PC-9 (cell line): ENCODE data around the gene RFTN1.

Experiments used
- EZH2 ChIP-seq: fragments of 200-600 bp; sonication (generic); IDR thresholded peaks from 2 replicates; pipeline ENCODE4 v1.8.0; 2017; ENCODE audit warnings: antibody characterized with exemption, low read depth
- TF ChIP-seq, protein P1 (sequence below): fragments of 200-600 bp; sonication (generic); conservative IDR thresholded peaks from 2 replicates; pipeline ENCODE4 v1.6.1; 2017; ENCODE audit warnings: mixed run types, antibody characterized with exemption, mild to moderate bottlenecking, moderate library complexity

GRCh38 chr3:16523778-16524177 is 10.3 kb upstream of the RFTN1 start:
- TF ChIP-seq, protein P1, sequence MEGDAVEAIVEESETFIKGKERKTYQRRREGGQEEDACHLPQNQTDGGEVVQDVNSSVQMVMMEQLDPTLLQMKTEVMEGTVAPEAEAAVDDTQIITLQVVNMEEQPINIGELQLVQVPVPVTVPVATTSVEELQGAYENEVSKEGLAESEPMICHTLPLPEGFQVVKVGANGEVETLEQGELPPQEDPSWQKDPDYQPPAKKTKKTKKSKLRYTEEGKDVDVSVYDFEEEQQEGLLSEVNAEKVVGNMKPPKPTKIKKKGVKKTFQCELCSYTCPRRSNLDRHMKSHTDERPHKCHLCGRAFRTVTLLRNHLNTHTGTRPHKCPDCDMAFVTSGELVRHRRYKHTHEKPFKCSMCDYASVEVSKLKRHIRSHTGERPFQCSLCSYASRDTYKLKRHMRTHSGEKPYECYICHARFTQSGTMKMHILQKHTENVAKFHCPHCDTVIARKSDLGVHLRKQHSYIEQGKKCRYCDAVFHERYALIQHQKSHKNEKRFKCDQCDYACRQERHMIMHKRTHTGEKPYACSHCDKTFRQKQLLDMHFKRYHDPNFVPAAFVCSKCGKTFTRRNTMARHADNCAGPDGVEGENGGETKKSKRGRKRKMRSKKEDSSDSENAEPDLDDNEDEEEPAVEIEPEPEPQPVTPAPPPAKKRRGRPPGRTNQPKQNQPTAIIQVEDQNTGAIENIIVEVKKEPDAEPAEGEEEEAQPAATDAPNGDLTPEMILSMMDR, result no peak
- no peak for TF ChIP-seq EZH2
